Bronchial epithelial cell (primary cell): ENCODE data around the gene AMPH. TPM values are rescaled to one million over a fixed set of nuclear protein-coding genes. Genes with fewer than 3 reads are reported as not detected.

Source experiments
- DNase-seq: peaks from one replicate; pipeline ENCODE4 v3.0.0-alpha.2; 2010; ENCODE audit warnings: low read depth
- FAIRE-seq: peaks from 2 replicates; lab custom pipeline; 2011; peaks lifted over from hg19 to GRCh38; lab: Jason Lieb, UNC
- H3K27me3 ChIP-seq: 2 replicates; pipeline ENCODE4 v1.5.1; 2011; ENCODE audit warnings: low read length; ENCODE audit not compliant: control insufficient read depth, insufficient read depth
- H3K36me3 ChIP-seq: 2 replicates; pipeline ENCODE4 v1.5.1; 2011; ENCODE audit warnings: low read length; ENCODE audit not compliant: control insufficient read depth, insufficient read depth
- H3K4me3 ChIP-seq: 2 replicates; pipeline ENCODE4 v1.5.1; 2011; ENCODE audit warnings: mild to moderate bottlenecking, low read depth, low read length, control low read depth
- CTCF ChIP-seq: IDR thresholded peaks from 2 replicates; pipeline ENCODE4 v1.5.1; 2011; ENCODE audit warnings: mild to moderate bottlenecking, moderate library complexity, low read length, control low read depth, inconsistent platforms; ENCODE audit not compliant: insufficient read depth, severe bottlenecking
- total RNA-seq: library from RNA; depleted of rRNA; stranded (reverse); fragments of >200 nt; gene quantifications from 2 replicates; pipeline ENCODE4 v1.2.1, GENCODE V29; 2014

The AMPH gene
- total RNA-seq, 1 donor from 2014 or later: not detected

GRCh38 chr7:38637957-38638356 is 6.8 kb upstream of the AMPH start:
- H3K36me3 ChIP-seq: no peaks in the 10 kb centered on the region
- no peak for TF ChIP-seq CTCF
- DNase-seq (no peak), FAIRE-seq (no peak)
- H3K27me3 ChIP-seq: no peaks in the 10 kb centered on the region
- H3K4me3 ChIP-seq: no peak overlapping the region

DNA sequence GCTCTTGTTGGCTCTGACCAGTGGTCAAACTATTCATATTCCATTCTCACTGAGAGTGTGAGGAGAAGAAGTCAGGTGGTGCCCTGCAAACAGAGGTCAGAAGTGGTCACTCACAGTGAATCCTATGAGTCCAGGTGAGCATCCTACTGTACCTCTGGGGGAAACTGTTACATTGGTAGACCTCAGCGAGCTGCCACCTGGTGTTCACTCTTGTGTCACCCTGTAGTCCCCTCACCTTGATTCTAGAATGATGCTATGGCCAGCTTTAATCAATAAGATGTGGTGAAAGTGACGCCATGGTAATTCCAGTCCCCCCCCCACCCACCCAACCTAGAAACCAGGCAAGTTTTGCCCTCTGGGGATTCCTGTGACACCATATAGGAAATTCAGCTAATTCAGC is 1.2 kb upstream of the AMPH start:
- FAIRE-seq (no peak), DNase-seq (no peak)
- Histone ChIP-seq H3K27me3 (peaks cover 16% of the 10 kb centered on the region), H3K4me3 (no peak overlapping the region), H3K36me3 (no peaks in the 10 kb centered on the region)
- no peak for TF ChIP-seq CTCF

GRCh38 chr7:38629651-38630510 is 1.3 kb downstream of the AMPH start:
- no peak for FAIRE-seq
- no peak for DNase-seq
- Histone ChIP-seq H3K27me3 (peaks cover 16% of the 10 kb centered on the region), H3K4me3 (no peak overlapping the region), H3K36me3 (no peaks in the 10 kb centered on the region)
- no peak for TF ChIP-seq CTCF

DNA sequence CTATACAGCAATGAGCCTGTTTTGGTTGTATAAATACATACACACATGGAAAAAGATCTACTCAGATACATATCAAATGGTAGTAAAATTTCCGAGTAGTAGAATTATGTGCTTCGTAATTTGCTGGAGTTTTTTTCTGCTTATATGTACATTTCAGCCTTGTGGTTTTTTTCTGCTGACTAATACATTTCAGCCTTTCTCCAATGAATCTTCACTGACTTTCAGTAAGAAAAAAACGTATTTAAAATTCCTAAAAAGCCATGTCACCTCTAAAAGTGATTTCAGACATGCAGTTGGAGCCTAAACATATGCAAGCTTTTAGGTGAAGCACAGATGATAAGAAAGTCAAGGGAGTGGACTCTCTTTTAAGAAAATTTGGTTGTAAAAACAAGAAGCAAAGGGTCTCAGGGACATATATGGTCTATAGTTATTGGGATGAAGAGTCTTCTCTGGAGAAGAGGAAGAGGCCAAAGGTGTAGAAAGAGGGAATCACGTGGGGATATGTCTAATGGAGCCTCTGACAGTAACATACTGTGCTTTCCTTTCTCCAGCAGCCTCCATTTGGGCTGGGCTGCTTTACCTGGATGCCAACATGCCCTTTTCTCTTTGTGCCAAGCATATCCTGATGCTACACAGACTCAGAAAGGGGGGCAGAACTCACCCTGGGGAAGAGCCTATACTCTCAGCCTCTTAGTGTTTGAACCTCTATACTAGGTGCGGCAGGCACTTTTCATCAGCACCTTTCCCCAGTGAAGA is 2.4 kb downstream of the AMPH start:
- DNase-seq (no peak), FAIRE-seq (no peak)
- no peak for TF ChIP-seq CTCF
- H3K36me3 ChIP-seq: no peaks in the 10 kb centered on the region
- H3K27me3 ChIP-seq: peaks cover 16% of the 10 kb centered on the region
- H3K4me3 ChIP-seq: no peak overlapping the region

- no peak for DNase-seq
- no peak for FAIRE-seq
- Histone ChIP-seq H3K4me3 (no peak overlapping the region), H3K27me3 (peaks cover 8% of the 10 kb centered on the region), H3K36me3 (no peaks in the 10 kb centered on the region)
- TF ChIP-seq CTCF: no peak
Observed at GRCh38 chr7:38625866-38626265, 5.3 kb downstream of the AMPH start.
